Panc1 (cell line): ENCODE data around the gene MRPL44. TPM values are rescaled to one million over a fixed set of nuclear protein-coding genes. Genes with fewer than 3 reads are reported as not detected.

ENCODE experiments used
- ATAC-seq: fragments of 200-7000 bp; cut with Tn5 transposase; 2 replicates; pipeline ENCODE4 v1.9.1; 2020; ENCODE audit warnings: mild to moderate bottlenecking, moderate library complexity
- BruUV-seq: library from RNA; stranded (reverse); fragments of 400-500 nt; replicated peaks from 2 replicates; lab custom pipeline; 2021; lab: Mats Ljungman, UMichigan
- CTCF ChIA-PET: fragments of 300-600 bp; sonication (Branson Sonifier 250); formaldehyde crosslinking; loops from one replicate; lab custom pipeline; 2022; ENCODE audit warnings: antibody characterized with exemption; lab: Charles Lee
- POLR2A ChIA-PET: fragments of 300-600 bp; sonication (Branson Sonifier 250); formaldehyde crosslinking; loops from one replicate; lab custom pipeline; 2022; ENCODE audit warnings: antibody characterized with exemption; lab: Charles Lee
- DNase-seq: peaks from one replicate; pipeline ENCODE4 v3.0.0-alpha.2; 2010; ENCODE audit warnings: low read depth, low spot score
- H3K27ac ChIP-seq: 2 replicates; pipeline ENCODE4 v1.5.1; 2011; ENCODE audit warnings: mild to moderate bottlenecking, low read length, inconsistent platforms
- H3K27me3 ChIP-seq: fragments of 200-500 bp; sonication (Bioruptor generic); 2 replicates; pipeline ENCODE4 v1.6.0; 2014; ENCODE audit warnings: low read length, inconsistent platforms; ENCODE audit not compliant: control insufficient read depth, insufficient read depth
- H3K36me3 ChIP-seq: fragments of 200-500 bp; sonication (Bioruptor generic); 2 replicates; pipeline ENCODE4 v1.5.1; 2014; ENCODE audit warnings: inconsistent platforms, mild to moderate bottlenecking, low read length, moderate library complexity; ENCODE audit not compliant: control insufficient read depth, insufficient read depth
- H3K4me1 ChIP-seq: 2 replicates; pipeline ENCODE4 v1.5.1; 2011; ENCODE audit warnings: inconsistent platforms, mild to moderate bottlenecking, low read length, moderate library complexity; ENCODE audit not compliant: control insufficient read depth, insufficient read depth
- H3K4me3 ChIP-seq, 2 experiments: 2 replicates each; pipeline ENCODE4 v1.5.1; 2011 to 2012; ENCODE audit warnings: low read depth in 2 of 2, low read length in 2 of 2, mild to moderate bottlenecking in 2 of 2, inconsistent platforms in 1 of 2, moderate library complexity in 1 of 2
- H3K9me3 ChIP-seq: fragments of 200-500 bp; sonication (Bioruptor generic); 2 replicates; pipeline ENCODE4 v1.5.1; 2014; ENCODE audit warnings: low read depth, mild to moderate bottlenecking, inconsistent platforms, low read length, moderate library complexity; ENCODE audit not compliant: control insufficient read depth, insufficient read depth
- CTCF ChIP-seq: fragments of 450-650 bp; IDR thresholded peaks from 2 replicates; pipeline ENCODE4 v1.5.1; 2017; ENCODE audit warnings: mild to moderate bottlenecking
- POLR2AphosphoS5 ChIP-seq: IDR thresholded peaks from 2 replicates; pipeline ENCODE4 v1.6.1; 2012; ENCODE audit warnings: mild to moderate bottlenecking, low read depth, low read length, moderate library complexity
- REST ChIP-seq, 2 experiments: IDR thresholded peaks; 2 replicates each; pipeline ENCODE4 v1.6.1; 2011 to 2012; ENCODE audit warnings: low read depth in 2 of 2, control low read depth in 1 of 2, low read length in 1 of 2, mild to moderate bottlenecking in 1 of 2, moderate library complexity in 1 of 2; ENCODE audit not compliant: insufficient read depth in 1 of 2
- SIN3A ChIP-seq: IDR thresholded peaks from 2 replicates; pipeline ENCODE4 v1.6.1; 2012; ENCODE audit warnings: low read depth, mild to moderate bottlenecking, low read length, moderate library complexity, borderline replicate concordance; ENCODE audit not compliant: insufficient read depth
- TCF7L2 ChIP-seq: IDR thresholded peaks from 2 replicates; pipeline ENCODE4 v1.6.1; 2011; ENCODE audit warnings: mild to moderate bottlenecking, low read depth, low read length, inconsistent platforms
- in situ Hi-C: cut with HindIII; loops from 2 replicates; pipeline ENCODE4 v1.10.0; 2016; ENCODE audit warnings: low sequenced_read_pairs, low pct_unique_long_range_greater_than_20kb
- intact Hi-C: fragments of 100-400 bp; cut with micrococcal nuclease; formaldehyde crosslinking; loops from one replicate; pipeline ENCODE4 v1.10.0; 2022; ENCODE audit not compliant: unreplicated experiment
- total RNA-seq: library from RNA; stranded (reverse); gene quantifications from one replicate; pipeline ENCODE4 v1.2.1, GENCODE V29; 2021; ENCODE audit not compliant: unreplicated experiment

The MRPL44 gene
- total RNA-seq, 1 experiment from 2014 or later: 27.8 TPM

- no peak for TF ChIP-seq SIN3A
- no peak for TF ChIP-seq REST (IDR thresholded peaks at IDR 0.05; ENCODE audit: insufficient read depth in 1 of 2, low read depth in 2 of 2, low read length in 1 of 2)
- no peak for TF ChIP-seq POLR2AphosphoS5
- TF ChIP-seq TCF7L2: no peak
- TF ChIP-seq CTCF: no peak
Observed at GRCh38 chr2:223989856-223990232, 32.6 kb downstream of the MRPL44 start.

GRCh38 chr2:223991611-223992010, 34.3 kb downstream of the MRPL44 start:
- no peak for DNase-seq

More at GRCh38 chr2:223989856-223990232, 32.6 kb downstream of the MRPL44 start:
- CTCF ChIA-PET: interaction anchor here (1.2 kb wide), 1 partner anchor 293 kb away, joined by 3 read pairs; no protein-coding TSS in a partner anchor
- no peaks in the 10 kb centered on the region for H3K4me1 ChIP-seq
- in situ Hi-C loops (no loop called here), intact Hi-C loops (no loop called here)
- H3K36me3 ChIP-seq: no peaks in the 10 kb centered on the region
- ATAC-seq: peak; percentile 54; the same call in 1 of the 2 replicates
- no peak overlapping the region for H3K27ac ChIP-seq
- H3K9me3 ChIP-seq: no peaks in the 10 kb centered on the region
- no TSS peak for BruUV-seq
- peak overlapping the region in 1 of 2 experiments; percentile 4; a peak in 1 of 4 replicates for H3K4me3 ChIP-seq
- DNase-seq: no peak
- POLR2A ChIA-PET: interaction anchor here (0.7 kb wide), 1 partner anchor 123 kb away, joined by 4 read pairs; no protein-coding TSS in a partner anchor
- peaks cover 8% of the 10 kb centered on the region; the same call in 1 of the 2 replicates for H3K27me3 ChIP-seq

More at GRCh38 chr2:223991611-223992010, 34.3 kb downstream of the MRPL44 start:
- POLR2A ChIA-PET: no interaction called here
- peaks cover 7% of the 10 kb centered on the region; the same call in 1 of the 2 replicates for H3K27me3 ChIP-seq
- H3K36me3 ChIP-seq: no peaks in the 10 kb centered on the region
- no TSS peak for BruUV-seq
- in situ Hi-C loops: no loop called here
- TF ChIP-seq CTCF (no peak), REST (IDR thresholded peaks at IDR 0.05; ENCODE audit: insufficient read depth in 1 of 2, low read depth in 2 of 2, low read length in 1 of 2) (no peak), SIN3A (no peak), POLR2AphosphoS5 (no peak), TCF7L2 (no peak)
- intact Hi-C loops: no loop called here
- no peak overlapping the region for H3K4me3 ChIP-seq
- CTCF ChIA-PET: interaction anchor here (3.5 kb wide), 1 partner anchor 292 kb away, joined by 43 read pairs; no protein-coding TSS in a partner anchor
- ATAC-seq: no peak
- no peaks in the 10 kb centered on the region for H3K9me3 ChIP-seq
- no peak overlapping the region for H3K27ac ChIP-seq
- H3K4me1 ChIP-seq: no peaks in the 10 kb centered on the region
